HG02763 (cell line): ENCODE results near the gene BMP7.
"Not testable (repeated sequence)": the region's sequence is repeated elsewhere in the genome, so short reads cannot be mapped to it uniquely, and the experiment has no call there.

Experiments used
- ATAC-seq: cut with Tn5 transposase; IDR thresholded peaks from one replicate; pipeline ENCODE4 v1.9.1; 2021; ENCODE audit warnings: mild to moderate bottlenecking, moderate library complexity; ENCODE audit not compliant: unreplicated experiment

The BMP7 gene

GRCh38 chr20:57158474-57158873, 108.0 kb downstream of the BMP7 start:
- ATAC-seq, result no peak

- not testable (repeated sequence) for ATAC-seq
Observed at GRCh38 chr20:57157787-57158186, 108.7 kb downstream of the BMP7 start.

GRCh38 chr20:57157106-57157691, 109.2 kb downstream of the BMP7 start:
- no peak for ATAC-seq

- ATAC-seq, result no peak
Observed at GRCh38 chr20:57156011-57156729, 110.3 kb downstream of the BMP7 start.

GRCh38 chr20:57155415-57155814, 111.0 kb downstream of the BMP7 start:
- no peak for ATAC-seq

- no peak for ATAC-seq
Observed at GRCh38 chr20:57153238-57153905, 113.1 kb downstream of the BMP7 start.

- ATAC-seq, result no peak
Observed at GRCh38 chr20:57152557-57152956, 113.9 kb downstream of the BMP7 start.

- no peak for ATAC-seq
Observed at GRCh38 chr20:57150559-57150958, 115.9 kb downstream of the BMP7 start.

GRCh38 chr20:57148263-57148662, 118.2 kb downstream of the BMP7 start:
- no peak for ATAC-seq

GRCh38 chr20:57147185-57147584, 119.3 kb downstream of the BMP7 start:
- ATAC-seq, result no peak

GRCh38 chr20:57146155-57146554, 120.3 kb downstream of the BMP7 start:
- ATAC-seq, result no peak

GRCh38 chr20:57145089-57145631, 121.3 kb downstream of the BMP7 start:
- ATAC-seq, result no peak

- ATAC-seq, result no peak
Observed at GRCh38 chr20:57143173-57143572, 123.3 kb downstream of the BMP7 start.

GRCh38 chr20:57142667-57143066, 123.8 kb downstream of the BMP7 start:
- ATAC-seq, result no peak

- no peak for ATAC-seq
Observed at GRCh38 chr20:57141492-57141891, 124.9 kb downstream of the BMP7 start.

GRCh38 chr20:57140416-57140965, 126.0 kb downstream of the BMP7 start:
- ATAC-seq, result no peak

- ATAC-seq, result no peak
Observed at GRCh38 chr20:57139342-57140093, 126.9 kb downstream of the BMP7 start.

GRCh38 chr20:57138198-57138995, 128.0 kb downstream of the BMP7 start:
- no peak for ATAC-seq

GRCh38 chr20:57137676-57138075, 128.8 kb downstream of the BMP7 start:
- no peak for ATAC-seq

GRCh38 chr20:57136734-57137133, 129.7 kb downstream of the BMP7 start:
- no peak for ATAC-seq
